Measurements from ENCODE around the gene SDK1.

DNA sequence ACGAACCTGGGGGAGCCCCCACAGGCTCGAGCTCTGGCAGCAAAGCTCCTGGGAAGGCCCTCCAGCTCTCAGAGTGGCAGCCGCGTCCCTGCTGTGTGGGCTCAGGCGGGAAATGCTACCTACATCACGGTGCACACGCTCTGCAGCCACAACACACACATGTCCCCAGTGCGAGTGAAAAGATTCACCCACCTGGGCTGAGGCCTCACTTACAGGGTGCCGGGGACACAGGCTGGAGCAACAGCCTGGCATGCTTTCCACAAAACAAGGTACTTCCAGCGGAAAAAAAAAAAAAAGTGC, 970.6 kb downstream of the SDK1 start:
- TF ChIP-seq, protein P1, sequence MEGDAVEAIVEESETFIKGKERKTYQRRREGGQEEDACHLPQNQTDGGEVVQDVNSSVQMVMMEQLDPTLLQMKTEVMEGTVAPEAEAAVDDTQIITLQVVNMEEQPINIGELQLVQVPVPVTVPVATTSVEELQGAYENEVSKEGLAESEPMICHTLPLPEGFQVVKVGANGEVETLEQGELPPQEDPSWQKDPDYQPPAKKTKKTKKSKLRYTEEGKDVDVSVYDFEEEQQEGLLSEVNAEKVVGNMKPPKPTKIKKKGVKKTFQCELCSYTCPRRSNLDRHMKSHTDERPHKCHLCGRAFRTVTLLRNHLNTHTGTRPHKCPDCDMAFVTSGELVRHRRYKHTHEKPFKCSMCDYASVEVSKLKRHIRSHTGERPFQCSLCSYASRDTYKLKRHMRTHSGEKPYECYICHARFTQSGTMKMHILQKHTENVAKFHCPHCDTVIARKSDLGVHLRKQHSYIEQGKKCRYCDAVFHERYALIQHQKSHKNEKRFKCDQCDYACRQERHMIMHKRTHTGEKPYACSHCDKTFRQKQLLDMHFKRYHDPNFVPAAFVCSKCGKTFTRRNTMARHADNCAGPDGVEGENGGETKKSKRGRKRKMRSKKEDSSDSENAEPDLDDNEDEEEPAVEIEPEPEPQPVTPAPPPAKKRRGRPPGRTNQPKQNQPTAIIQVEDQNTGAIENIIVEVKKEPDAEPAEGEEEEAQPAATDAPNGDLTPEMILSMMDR (conservative IDR thresholded peaks at IDR 0.05; ENCODE audit: low read length): no peak
- no peak for TF ChIP-seq EZH2phosphoT487 (IDR thresholded peaks at IDR 0.05; ENCODE audit: borderline replicate concordance, low read depth, low read length)

All from OCI-LY7 (cell line).